KOPT-K1 (cell line): ENCODE results near the gene EFEMP1.

Experiments used
- H3K27ac ChIP-seq: fragments of 200-600 bp; sonication (generic); 2 replicates; pipeline ENCODE4 v1.5.1; 2016; ENCODE audit warnings: antibody characterized with exemption, mild to moderate bottlenecking, low read depth, low read length; ENCODE audit not compliant: poor library complexity, severe bottlenecking
- H3K36me3 ChIP-seq: fragments of 200-600 bp; sonication (generic); 2 replicates; pipeline ENCODE4 v1.5.1; 2017; ENCODE audit warnings: antibody characterized with exemption, mild to moderate bottlenecking, low read length, moderate library complexity; ENCODE audit not compliant: insufficient read depth
- H3K9me3 ChIP-seq: fragments of 200-600 bp; sonication (generic); 2 replicates; pipeline ENCODE4 v1.5.1; 2017; ENCODE audit warnings: antibody characterized with exemption, low read length, mild to moderate bottlenecking; ENCODE audit not compliant: insufficient read depth, poor library complexity, severe bottlenecking

EFEMP1 gene

DNA sequence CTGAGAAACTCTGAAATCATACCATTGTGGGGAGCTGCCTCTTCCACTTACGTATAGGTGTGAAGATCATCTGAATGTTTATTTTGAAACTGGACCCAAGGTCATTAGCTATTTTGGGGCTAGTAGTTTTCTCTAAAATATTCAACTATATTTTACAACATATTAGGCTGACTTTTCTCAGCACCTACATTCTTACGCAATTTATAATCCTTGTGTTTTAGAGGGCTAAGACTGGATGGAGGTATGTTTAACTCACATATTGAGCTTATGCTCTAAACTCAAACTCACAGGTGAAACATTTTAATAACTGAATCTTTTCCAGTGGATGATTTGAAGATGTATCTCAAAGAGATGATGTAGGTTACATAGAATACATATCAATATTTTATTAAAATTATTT, 49.2 kb downstream of the EFEMP1 start:
- no peaks in the 10 kb centered on the region for H3K36me3 ChIP-seq
- H3K27ac ChIP-seq, result no peak overlapping the region
- no peaks in the 10 kb centered on the region for H3K9me3 ChIP-seq

DNA sequence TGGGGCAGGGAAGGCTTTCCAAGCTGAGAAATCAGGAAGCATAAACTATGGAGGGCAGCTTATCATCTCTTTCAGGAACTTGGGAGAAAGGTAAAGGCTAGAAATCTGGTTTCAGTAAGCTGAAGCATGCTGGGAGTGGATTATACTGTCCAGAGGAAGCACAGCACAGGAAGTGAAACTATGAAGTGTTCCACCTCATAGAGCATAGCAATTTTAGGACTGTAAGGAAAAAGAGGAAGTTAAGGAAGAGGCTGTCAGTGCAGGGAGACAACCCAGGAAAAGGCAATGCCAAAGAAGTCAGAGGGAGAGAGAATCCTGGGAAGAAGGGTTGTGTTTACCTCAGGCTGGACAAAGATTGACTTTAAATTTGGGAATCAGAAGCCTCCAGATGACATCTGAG, 51.9 kb downstream of the EFEMP1 start:
- H3K36me3 ChIP-seq, result no peaks in the 10 kb centered on the region
- H3K27ac ChIP-seq, result no peak overlapping the region
- H3K9me3 ChIP-seq, result no peaks in the 10 kb centered on the region

DNA sequence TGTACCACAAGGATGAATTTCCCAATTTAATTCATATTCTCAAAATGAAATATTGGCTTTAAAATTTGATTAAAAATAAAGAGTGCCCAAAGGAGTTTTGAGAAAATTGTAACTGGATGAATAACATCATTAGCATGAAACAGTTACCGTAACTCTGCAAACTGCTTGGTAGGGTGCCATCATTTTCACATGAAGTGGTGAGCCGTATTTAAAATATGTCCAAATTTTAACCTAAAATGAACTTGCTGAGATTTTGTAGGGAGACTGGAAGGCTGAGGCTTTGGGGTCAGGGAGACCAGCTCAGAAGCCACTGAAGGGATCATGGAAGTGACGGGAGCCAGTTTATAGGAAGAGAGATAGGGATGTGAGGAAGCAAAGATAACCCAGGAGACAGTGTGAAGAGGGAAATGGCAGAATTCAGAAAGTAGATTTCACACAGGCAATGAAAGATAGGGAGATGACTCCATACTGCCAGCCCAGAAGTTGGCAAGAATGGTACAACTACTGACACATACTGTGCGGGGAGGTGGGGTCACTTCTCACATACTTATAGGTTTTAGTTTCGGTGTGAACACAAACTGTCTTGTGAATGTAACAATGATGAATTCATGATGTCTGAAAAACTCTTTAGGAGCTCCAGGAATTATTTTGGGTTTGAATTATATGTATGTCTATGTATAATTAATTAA, 53.8 kb downstream of the EFEMP1 start:
- no peaks in the 10 kb centered on the region for H3K36me3 ChIP-seq
- H3K27ac ChIP-seq, result no peak overlapping the region
- H3K9me3 ChIP-seq, result no peaks in the 10 kb centered on the region

DNA sequence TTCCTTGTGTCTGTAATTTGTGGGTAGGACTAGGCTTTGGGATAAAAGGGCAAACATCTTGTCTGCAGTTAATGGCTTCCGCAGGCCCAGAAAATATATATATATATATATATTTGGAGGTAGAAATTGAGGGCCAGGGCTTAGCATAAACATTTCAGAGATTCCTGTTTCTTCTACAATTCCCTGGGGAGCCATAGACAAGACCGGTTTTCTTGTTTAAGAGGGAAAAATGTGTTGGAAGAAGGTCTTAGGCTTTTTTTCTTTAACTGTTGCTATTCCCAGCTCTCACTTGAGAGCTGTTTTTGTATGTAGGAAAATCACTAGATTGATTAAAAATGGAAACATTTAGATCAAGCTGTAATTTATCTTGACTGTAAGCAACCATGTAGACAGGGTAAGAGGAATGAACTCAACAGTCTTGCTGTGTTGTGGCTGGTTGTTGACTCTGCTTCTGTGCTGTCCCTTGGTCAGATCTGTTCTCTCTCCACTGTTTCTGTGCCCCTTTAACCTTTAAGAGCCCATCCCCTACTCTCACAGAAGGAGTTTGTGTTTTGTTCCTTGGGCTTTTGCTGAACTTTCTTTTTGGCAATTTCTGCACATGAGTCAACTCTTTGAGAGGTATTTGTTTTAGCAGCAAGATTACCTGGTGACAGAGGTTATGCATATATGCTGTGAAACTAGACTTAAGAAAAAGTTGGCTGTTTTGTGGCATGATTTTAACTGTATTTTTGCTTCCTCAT, 58.3 kb downstream of the EFEMP1 start:
- no peak overlapping the region for H3K27ac ChIP-seq

DNA sequence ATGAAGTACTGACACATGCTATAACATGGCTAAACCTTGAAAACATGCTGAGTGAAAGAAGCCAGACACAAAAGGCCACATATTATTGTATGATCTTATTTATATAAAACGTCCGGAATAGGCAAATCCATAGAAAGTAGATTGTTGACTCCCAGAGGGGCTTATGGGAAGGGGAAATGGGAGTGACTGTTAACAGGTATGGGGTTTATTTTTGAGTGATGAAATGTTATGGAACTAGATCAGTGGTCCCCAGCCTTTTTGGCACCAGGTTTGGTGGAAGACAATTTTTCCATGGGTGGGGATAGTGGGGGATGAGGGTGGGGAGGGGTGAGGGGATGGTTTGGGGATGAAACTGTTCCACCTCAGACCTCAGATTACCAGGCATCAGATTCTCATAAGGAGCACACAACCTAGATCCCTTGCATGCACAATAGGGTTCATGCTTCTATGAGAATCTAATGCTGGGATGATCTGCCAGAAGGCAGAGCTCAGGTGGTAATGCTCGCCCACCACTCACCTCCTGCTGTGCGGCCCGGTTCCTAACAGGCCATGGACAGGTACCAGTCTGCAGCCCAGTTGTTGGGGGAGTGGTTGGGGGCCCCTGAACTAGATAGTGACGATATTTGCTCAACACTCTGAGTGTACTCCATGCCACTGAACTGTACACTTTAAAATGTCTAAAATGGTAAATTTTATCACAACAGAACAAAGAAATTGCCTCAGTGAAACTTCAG, 59.1 kb downstream of the EFEMP1 start:
- Histone ChIP-seq H3K9me3 (no peaks in the 10 kb centered on the region), H3K36me3 (no peaks in the 10 kb centered on the region), H3K27ac (no peak overlapping the region)

More for the DNA sequence above, 58.3 kb downstream of the EFEMP1 start:
- Histone ChIP-seq H3K36me3 (no peaks in the 10 kb centered on the region), H3K9me3 (no peaks in the 10 kb centered on the region)

DNA sequence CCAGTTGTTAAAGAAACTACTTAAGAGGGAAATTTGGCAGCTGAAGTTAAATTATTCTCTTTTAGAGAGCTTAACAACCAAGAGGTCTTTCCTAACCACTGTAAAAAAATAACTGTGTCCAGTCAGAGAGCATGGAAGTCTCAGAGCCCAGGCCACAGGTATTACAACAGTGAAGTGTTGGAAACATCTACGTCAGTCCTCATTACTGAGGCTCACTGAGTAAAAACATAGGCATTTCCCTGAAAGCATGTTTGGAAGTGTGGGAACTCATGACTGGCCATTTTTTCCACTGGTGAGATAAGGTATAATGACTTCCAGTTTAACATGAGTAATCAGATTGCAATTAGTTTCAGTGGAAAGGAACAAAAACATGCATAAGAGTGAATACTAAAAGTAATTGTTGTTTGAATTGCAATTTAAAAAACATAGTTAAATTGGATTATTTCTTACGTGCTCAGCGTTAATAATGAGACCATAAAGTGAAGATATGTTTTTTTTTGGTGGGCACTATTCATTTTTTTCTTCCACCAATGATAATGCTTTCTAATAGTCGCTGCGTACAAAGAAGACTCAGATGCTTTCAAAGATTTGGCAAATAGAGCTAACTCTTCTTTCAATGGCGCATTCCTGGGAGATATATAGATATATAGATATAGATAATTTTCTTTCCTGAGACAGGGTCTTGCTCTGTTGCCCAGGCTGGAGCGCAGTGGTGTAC, 60.8 kb downstream of the EFEMP1 start:
- Histone ChIP-seq H3K9me3 (no peaks in the 10 kb centered on the region), H3K36me3 (no peaks in the 10 kb centered on the region), H3K27ac (no peak overlapping the region)

DNA sequence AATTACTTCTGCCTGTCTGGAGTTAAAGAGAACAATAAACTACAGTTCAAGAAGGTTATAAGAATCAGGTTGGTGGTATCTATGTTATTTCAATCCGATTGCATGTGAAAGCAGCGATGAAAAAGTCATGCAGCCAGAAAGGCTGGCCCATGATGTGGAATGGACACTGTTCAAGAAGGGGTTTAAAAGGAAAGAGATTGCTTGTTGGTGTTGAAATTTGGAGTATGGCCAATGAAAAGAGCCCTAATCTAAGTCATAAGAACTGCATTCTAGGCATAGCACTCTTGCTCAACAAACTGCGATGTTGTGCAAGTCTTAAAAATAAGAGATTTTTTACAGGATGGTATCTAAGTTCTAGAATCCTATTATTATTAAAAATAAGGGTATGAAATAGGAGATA, 61.3 kb downstream of the EFEMP1 start:
- H3K36me3 ChIP-seq, result no peaks in the 10 kb centered on the region
- H3K9me3 ChIP-seq, result no peaks in the 10 kb centered on the region
- no peak overlapping the region for H3K27ac ChIP-seq

DNA sequence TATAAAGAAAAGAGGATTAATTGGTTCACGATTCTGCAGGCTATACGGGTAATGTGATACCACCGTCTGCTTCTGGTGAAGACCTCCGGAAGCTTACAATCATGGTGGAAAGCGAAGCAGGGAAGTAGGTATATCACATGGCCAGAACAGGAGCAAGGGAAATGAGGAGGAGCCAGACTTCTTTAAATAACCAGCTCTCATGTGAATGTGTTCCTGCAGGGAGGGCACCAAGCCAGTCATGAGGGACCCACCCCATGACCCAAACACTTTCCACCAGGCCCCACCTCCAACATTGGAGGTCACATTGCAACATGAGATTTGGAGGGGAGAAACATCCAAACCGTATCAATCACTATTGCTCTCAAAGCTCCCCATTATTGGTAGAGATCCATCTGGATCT, 61.8 kb downstream of the EFEMP1 start:
- H3K9me3 ChIP-seq, result no peaks in the 10 kb centered on the region
- H3K27ac ChIP-seq, result no peak overlapping the region
- no peaks in the 10 kb centered on the region for H3K36me3 ChIP-seq

DNA sequence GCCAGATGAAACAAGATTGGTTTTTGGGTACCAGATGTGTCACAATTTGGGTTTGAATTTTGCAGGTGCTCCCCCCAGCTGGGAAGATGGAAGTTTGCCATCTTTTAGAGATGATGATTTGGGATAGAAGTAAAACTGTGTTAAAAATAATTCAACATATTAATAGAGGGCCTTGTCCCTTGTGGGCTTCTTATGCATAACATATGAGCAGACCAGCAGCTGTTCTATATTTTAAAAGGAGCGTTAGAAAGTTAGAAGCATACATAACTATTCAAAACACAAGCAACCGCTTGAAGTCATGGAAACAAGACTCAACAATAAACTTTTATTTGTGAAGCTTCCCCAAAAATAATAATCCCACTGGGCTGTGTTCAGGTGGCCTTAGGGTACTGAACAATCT, 62.8 kb downstream of the EFEMP1 start:
- Histone ChIP-seq H3K36me3 (no peaks in the 10 kb centered on the region), H3K27ac (no peak overlapping the region), H3K9me3 (no peaks in the 10 kb centered on the region)

DNA sequence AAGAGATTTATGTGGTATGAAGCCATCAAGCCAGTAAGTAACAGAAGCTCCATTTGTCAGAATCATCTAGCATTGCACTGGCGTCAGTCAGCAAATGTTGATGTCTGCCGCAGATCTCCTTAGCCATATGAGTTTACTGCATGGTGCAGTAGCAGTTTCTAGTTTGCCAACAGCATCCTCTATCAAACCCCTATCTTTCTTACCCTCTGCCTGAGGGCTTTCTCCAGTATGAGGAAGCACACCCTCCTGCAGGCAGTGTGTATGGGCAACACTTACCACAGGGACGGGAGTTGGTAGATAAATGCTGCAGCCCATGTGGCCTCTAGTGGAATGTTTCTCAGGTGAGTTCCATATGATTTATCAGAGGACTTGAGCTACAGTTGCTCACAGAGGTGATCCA, 63.7 kb downstream of the EFEMP1 start:
- Histone ChIP-seq H3K9me3 (no peaks in the 10 kb centered on the region), H3K36me3 (no peaks in the 10 kb centered on the region), H3K27ac (no peak overlapping the region)

DNA sequence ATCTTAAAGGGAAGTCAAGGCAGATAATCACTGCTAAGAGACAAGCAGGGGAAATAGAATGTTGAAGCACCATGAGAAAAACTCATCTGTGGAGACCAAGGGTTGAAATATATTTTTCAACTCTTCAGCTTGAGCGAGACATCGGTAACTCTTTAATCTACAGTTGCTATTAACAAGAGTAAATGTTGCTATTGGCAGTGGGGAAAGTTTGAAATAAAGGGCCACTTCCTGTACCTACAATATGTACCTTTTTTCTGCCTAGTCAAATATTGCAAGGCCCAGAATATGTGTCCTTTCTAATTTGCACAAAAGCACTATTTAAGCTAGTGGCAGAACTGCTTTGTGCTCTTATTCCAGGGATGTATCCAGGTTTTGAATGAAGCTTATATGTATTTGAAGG, 65.8 kb downstream of the EFEMP1 start:
- no peaks in the 10 kb centered on the region for H3K36me3 ChIP-seq
- no peak overlapping the region for H3K27ac ChIP-seq
- no peaks in the 10 kb centered on the region for H3K9me3 ChIP-seq

DNA sequence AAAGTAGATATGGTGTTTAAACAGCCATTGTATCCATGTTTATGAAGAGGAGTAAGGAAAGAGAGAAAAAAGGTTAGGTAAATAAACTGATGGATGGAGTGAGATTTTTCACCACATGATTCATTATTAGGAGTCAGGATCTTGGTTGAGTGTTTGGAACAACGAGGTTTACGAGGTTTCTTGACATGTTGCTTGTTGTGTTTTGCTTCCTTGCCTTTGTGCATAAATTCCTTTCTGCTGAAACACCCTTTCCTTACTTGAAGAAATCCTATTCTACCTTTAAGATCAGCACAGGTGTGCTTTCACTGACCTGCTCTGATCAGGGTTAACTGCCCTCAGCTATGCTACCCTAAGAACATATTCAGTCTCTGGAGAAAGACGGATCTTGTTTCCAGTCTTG, 66.6 kb downstream of the EFEMP1 start:
- Histone ChIP-seq H3K9me3 (no peaks in the 10 kb centered on the region), H3K36me3 (no peaks in the 10 kb centered on the region), H3K27ac (no peak overlapping the region)

DNA sequence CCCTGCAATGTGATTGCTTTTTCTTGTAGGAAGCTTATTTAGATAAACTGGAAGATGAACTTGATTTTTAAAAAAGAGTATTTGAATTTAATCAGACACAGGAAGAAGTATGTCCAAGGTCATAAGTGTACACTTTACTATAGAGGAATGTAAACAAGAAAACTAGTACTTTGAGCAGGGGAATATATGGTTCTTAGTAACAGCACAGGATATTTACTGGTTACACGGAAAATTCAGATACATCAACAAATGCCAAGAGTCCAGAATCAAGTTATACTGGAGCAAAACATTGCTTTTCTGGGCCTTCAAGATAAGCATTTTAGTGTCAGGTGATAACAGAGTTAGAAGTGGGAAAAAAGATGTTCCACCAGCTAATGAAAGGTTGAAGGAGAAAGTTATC, 75.5 kb downstream of the EFEMP1 start:
- Histone ChIP-seq H3K36me3 (no peaks in the 10 kb centered on the region), H3K9me3 (no peaks in the 10 kb centered on the region), H3K27ac (no peak overlapping the region)

DNA sequence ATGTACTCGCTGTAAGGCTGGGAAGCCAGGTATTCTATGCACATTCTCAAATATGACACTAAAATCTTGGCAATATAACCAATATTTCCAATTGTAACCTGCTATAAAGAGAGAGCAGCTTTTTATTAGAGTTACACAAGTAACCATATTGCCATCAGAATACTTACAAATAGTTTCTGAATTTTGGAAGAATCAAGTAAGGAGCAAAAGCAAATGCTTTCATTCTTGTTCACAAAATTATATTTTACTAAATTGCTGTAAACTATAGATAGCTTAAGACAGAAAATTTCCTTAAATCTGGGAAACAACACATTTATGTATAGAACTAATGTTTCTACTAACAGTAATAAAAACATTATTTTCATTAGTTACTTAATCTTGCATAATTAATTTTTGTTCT, 77.2 kb downstream of the EFEMP1 start:
- Histone ChIP-seq H3K36me3 (no peaks in the 10 kb centered on the region), H3K9me3 (no peaks in the 10 kb centered on the region), H3K27ac (no peak overlapping the region)

DNA sequence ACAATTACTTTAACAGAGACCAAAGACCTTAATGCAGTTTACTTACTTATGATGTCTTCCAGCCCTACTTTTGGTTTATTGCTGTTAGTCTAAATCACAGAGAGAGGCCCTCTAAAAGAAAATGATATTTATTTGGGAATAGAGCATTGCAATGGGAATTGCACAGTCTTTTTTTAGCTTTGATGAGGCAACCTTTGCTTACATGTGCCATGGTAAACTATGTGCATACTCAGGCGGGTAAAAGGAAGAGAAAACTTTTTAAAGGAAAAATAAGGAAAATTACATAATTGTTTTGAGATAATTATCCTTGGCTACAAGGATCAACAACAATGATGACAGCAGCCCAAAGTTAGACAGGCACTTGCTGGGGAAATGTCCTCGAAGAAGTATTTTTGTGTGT, 78.6 kb downstream of the EFEMP1 start:
- Histone ChIP-seq H3K27ac (no peak overlapping the region), H3K9me3 (no peaks in the 10 kb centered on the region), H3K36me3 (no peaks in the 10 kb centered on the region)
